ENCODE measurements around the gene TPD52L1. TPM values are rescaled to one million over a fixed set of nuclear protein-coding genes. Genes with fewer than 3 reads are reported as not detected.

TPD52L1 gene
- total and polyA plus RNA-seq, 2 donors (not counting 3 experiments of a cell fraction or from before 2014, with no cell fraction given), result 0.29 to 0.37 TPM

DNA sequence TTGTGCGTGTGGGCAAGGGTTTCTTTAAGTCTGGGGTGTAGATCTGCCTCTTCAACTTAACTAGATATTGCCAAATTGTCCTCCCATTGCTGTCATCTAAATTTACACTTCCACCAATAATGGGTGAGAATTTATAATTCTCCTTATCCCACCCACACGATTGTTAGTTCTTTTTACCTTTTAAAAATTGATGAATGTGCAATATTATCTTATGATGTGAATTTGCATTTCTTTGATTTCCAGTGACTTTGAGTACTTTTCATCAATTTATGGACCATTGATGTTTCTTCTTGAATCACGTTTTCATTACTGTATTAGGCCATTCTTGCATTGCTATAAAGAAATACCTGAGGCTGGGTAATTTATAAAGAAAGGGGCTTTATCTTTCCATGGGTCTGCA, 17.2 kb upstream of the TPD52L1 start:
- POLR2A ChIA-PET, result no interaction called here
- FAIRE-seq, result no peak
- no peak overlapping the region for H3K27ac ChIP-seq (ENCODE audit: insufficient read depth, low read depth, low read length)
- H3K27me3 ChIP-seq (ENCODE audit: control insufficient read depth in 2 of 2, insufficient read depth in 2 of 2, low read length in 2 of 2), result no peaks in the 10 kb centered on the region
- dilution Hi-C loops (cut with MboI; ENCODE audit: extremely low pct_ligation_motif_present, low sequenced_read_pairs) (no loop called here), intact Hi-C loops (cut with micrococcal nuclease) (no loop called here)
- BruUV-seq (replicated peaks), result no TSS peak
- H3K36me3 ChIP-seq (ENCODE audit: control insufficient read depth in 2 of 2, extremely low read depth in 1 of 2, insufficient read depth in 2 of 2, low read length in 2 of 2), result no peaks in the 10 kb centered on the region
- DNase-seq (ENCODE audit: low read depth, low spot score), result no peak
- CTCF ChIA-PET, result interaction anchor here (0.6 kb wide), 1 partner anchor 279 kb away, joined by 3 read pairs; no protein-coding TSS in a partner anchor
- H3K4me3 ChIP-seq (replicated peaks in 1 of 3; ENCODE audit: insufficient read depth in 1 of 3, low read depth in 1 of 3, low read length in 3 of 3), result no peak overlapping the region
- TF ChIP-seq JUN (IDR thresholded peaks at IDR 0.05; ENCODE audit: borderline replicate concordance, insufficient read depth, insufficient read length, low read depth), result no peak
- no peak for TF ChIP-seq POLR2A (IDR thresholded peaks at IDR 0.05; ENCODE audit: low read depth, low read length)
- no peak for TF ChIP-seq GATA2 (IDR thresholded peaks at IDR 0.05; ENCODE audit: insufficient read depth, insufficient read length, low read depth, low read length)
- no peak for TF ChIP-seq POLR2AphosphoS5 (IDR thresholded peaks at IDR 0.05; ENCODE audit: insufficient read depth, low read depth, low read length)
- TF ChIP-seq FOS (IDR thresholded peaks at IDR 0.05; ENCODE audit: borderline replicate concordance, insufficient read depth, low read length), result no peak
- H3K9me3 ChIP-seq (replicated peaks; ENCODE audit: control insufficient read depth, insufficient read depth, low read length), result no peaks in the 10 kb centered on the region
- H3K79me2 ChIP-seq (ENCODE audit: control insufficient read depth, insufficient read depth, low read length), result no peaks in the 10 kb centered on the region
- H4K20me1 ChIP-seq (replicated peaks; ENCODE audit: control insufficient read depth, extremely low read depth, insufficient read depth, low read length), result no peaks in the 10 kb centered on the region
- H2AFZ ChIP-seq (ENCODE audit: low read depth, low read length), result no peak overlapping the region
- H3K4me1 ChIP-seq (ENCODE audit: control insufficient read depth, extremely low read depth, insufficient read depth, low read length), result no peaks in the 10 kb centered on the region
- H3K9me1 ChIP-seq (replicated peaks; ENCODE audit: control insufficient read depth, extremely low read depth, insufficient read depth, low read length), result peaks cover 2% of the 10 kb centered on the region
- H3K9ac ChIP-seq (replicated peaks; ENCODE audit: extremely low read depth, insufficient read depth, low read length), result no peak overlapping the region
- H3K4me2 ChIP-seq (ENCODE audit: insufficient read depth, low read length), result no peak overlapping the region

DNA sequence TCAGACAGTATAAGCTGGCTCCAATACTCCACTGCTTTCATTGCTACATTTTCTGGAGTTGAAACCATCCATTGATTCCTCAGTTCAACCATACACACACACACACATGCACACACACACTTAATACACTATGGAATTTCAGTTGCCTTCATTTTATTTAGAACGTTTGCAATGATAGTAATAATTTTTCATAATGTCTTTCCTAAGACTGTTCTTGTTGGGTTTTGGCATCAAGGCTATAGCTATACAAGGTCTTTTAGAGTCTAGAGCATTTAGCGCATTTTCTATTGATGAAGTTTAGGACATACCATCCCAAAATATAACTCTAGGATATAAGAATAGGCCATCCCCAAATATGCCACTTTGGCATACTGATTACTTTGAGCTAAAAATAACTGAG, 15.5 kb upstream of the TPD52L1 start:
- no peaks in the 10 kb centered on the region for H3K4me1 ChIP-seq (ENCODE audit: control insufficient read depth, extremely low read depth, insufficient read depth, low read length)
- DNase-seq (ENCODE audit: low read depth, low spot score) (no peak), FAIRE-seq (no peak)
- H3K27me3 ChIP-seq (ENCODE audit: control insufficient read depth in 2 of 2, insufficient read depth in 2 of 2, low read length in 2 of 2), result no peaks in the 10 kb centered on the region
- H3K36me3 ChIP-seq (ENCODE audit: control insufficient read depth in 2 of 2, extremely low read depth in 1 of 2, insufficient read depth in 2 of 2, low read length in 2 of 2), result no peaks in the 10 kb centered on the region
- TF ChIP-seq GATA2 (IDR thresholded peaks at IDR 0.05; ENCODE audit: insufficient read depth, insufficient read length, low read depth, low read length) (no peak), FOS (IDR thresholded peaks at IDR 0.05; ENCODE audit: borderline replicate concordance, insufficient read depth, low read length) (no peak), JUN (IDR thresholded peaks at IDR 0.05; ENCODE audit: borderline replicate concordance, insufficient read depth, insufficient read length, low read depth) (no peak), EZH2 (IDR thresholded peaks at IDR 0.05; ENCODE audit: borderline replicate concordance, low read depth, low read length, severe bottlenecking) (no peak), MYC (IDR thresholded peaks at IDR 0.05; ENCODE audit: low read depth, low read length) (no peak), POLR2AphosphoS5 (IDR thresholded peaks at IDR 0.05; ENCODE audit: insufficient read depth, low read depth, low read length) (no peak), POLR2A (IDR thresholded peaks at IDR 0.05; ENCODE audit: low read depth, low read length) (no peak)
- TF ChIP-seq, protein P1, sequence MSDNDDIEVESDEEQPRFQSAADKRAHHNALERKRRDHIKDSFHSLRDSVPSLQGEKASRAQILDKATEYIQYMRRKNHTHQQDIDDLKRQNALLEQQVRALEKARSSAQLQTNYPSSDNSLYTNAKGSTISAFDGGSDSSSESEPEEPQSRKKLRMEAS (IDR thresholded peaks at IDR 0.05; ENCODE audit: insufficient read depth, insufficient read length), result no peak
- TF ChIP-seq, protein P2, sequence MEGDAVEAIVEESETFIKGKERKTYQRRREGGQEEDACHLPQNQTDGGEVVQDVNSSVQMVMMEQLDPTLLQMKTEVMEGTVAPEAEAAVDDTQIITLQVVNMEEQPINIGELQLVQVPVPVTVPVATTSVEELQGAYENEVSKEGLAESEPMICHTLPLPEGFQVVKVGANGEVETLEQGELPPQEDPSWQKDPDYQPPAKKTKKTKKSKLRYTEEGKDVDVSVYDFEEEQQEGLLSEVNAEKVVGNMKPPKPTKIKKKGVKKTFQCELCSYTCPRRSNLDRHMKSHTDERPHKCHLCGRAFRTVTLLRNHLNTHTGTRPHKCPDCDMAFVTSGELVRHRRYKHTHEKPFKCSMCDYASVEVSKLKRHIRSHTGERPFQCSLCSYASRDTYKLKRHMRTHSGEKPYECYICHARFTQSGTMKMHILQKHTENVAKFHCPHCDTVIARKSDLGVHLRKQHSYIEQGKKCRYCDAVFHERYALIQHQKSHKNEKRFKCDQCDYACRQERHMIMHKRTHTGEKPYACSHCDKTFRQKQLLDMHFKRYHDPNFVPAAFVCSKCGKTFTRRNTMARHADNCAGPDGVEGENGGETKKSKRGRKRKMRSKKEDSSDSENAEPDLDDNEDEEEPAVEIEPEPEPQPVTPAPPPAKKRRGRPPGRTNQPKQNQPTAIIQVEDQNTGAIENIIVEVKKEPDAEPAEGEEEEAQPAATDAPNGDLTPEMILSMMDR (IDR thresholded peaks at IDR 0.05; ENCODE audit: extremely low read depth in 1 of 2, insufficient read depth in 1 of 2, low read depth in 1 of 2, low read length in 2 of 2), result no peak
- H3K4me3 ChIP-seq (replicated peaks in 1 of 3; ENCODE audit: insufficient read depth in 1 of 3, low read depth in 1 of 3, low read length in 3 of 3), result no peak overlapping the region
- no peaks in the 10 kb centered on the region for H4K20me1 ChIP-seq (replicated peaks; ENCODE audit: control insufficient read depth, extremely low read depth, insufficient read depth, low read length)
- intact Hi-C loops (cut with micrococcal nuclease), result no loop called here
- CTCF ChIA-PET, result no interaction called here
- H3K4me2 ChIP-seq (ENCODE audit: insufficient read depth, low read length), result no peak overlapping the region
- no peak overlapping the region for H2AFZ ChIP-seq (ENCODE audit: low read depth, low read length)
- POLR2A ChIA-PET, result no interaction called here
- dilution Hi-C loops (cut with MboI; ENCODE audit: extremely low pct_ligation_motif_present, low sequenced_read_pairs), result no loop called here
- no peaks in the 10 kb centered on the region for H3K9me3 ChIP-seq (replicated peaks; ENCODE audit: control insufficient read depth, insufficient read depth, low read length)
- no peaks in the 10 kb centered on the region for H3K9me1 ChIP-seq (replicated peaks; ENCODE audit: control insufficient read depth, extremely low read depth, insufficient read depth, low read length)
- no peak overlapping the region for H3K27ac ChIP-seq (ENCODE audit: insufficient read depth, low read depth, low read length)
- H3K79me2 ChIP-seq (ENCODE audit: control insufficient read depth, insufficient read depth, low read length), result no peaks in the 10 kb centered on the region
- no peak overlapping the region for H3K9ac ChIP-seq (replicated peaks; ENCODE audit: extremely low read depth, insufficient read depth, low read length)
- BruUV-seq (replicated peaks), result no TSS peak

Data from endothelial cell of umbilical vein (primary cell).